Ovary (tissue), 9 donors: ENCODE data around the gene ADGRA1. TPM values are rescaled to one million over a fixed set of nuclear protein-coding genes. Genes with fewer than 3 reads are reported as not detected.

Experiments used
- DNase-seq, 5 donors: peaks; one replicate each; pipeline ENCODE4 v3.0.0-alpha.2; 2019 to 2020
- H3K27ac ChIP-seq, 2 donors: fragments of 200-600 bp; one replicate each; pipeline versions ENCODE4 v1.5.1 to v1.8.0; 2019 to 2022
- H3K27me3 ChIP-seq: fragments of 200-600 bp; one replicate; pipeline ENCODE4 v1.8.0; 2022
- H3K36me3 ChIP-seq: fragments of 200-600 bp; sonication (generic); one replicate; pipeline ENCODE4 v1.5.1; 2019
- H3K4me1 ChIP-seq: one replicate; pipeline ENCODE4 v1.8.1; 2013; ENCODE audit warnings: mild to moderate bottlenecking, moderate library complexity; ENCODE audit not compliant: insufficient read depth
- H3K4me3 ChIP-seq: fragments of 200-600 bp; sonication (generic); one replicate; pipeline ENCODE4 v1.5.1; 2017
- H3K9me3 ChIP-seq, 2 donors: fragments of 200-600 bp in 1 of 2; sonication (generic) in 1 of 2; one replicate each; pipeline versions ENCODE4 v1.5.1 to v1.8.1; 2013 to 2019; ENCODE audit warnings: mild to moderate bottlenecking in 1 of 2, moderate library complexity in 1 of 2
- EP300 ChIP-seq: sonication (generic); formaldehyde crosslinking; IDR thresholded peaks from one replicate; pipeline ENCODE4 v1.6.1; 2017; ENCODE audit warnings: antibody characterized with exemption
- POLR2A ChIP-seq: fragments of 450-650 bp; IDR thresholded peaks from one replicate; pipeline ENCODE4 v1.6.1; 2017; ENCODE audit warnings: antibody characterized with exemption, mild to moderate bottlenecking, moderate library complexity
- WGBS, 3 donors: extraction: QIAGEN DNeasy Blood & Tissue Kit in 1 of 3; methylation state at CpG; one replicate each; pipeline versions ENCODE4 v1.1.5 to v1.1.7; 2013 to 2017; 5-methylcytosine and 5-hydroxymethylcytosine counted together
- intact Hi-C, 4 donors: fragments of 100-400 bp; cut with DNase I; formaldehyde crosslinking; loops; one replicate each; pipeline versions ENCODE4 v1.11.0 to v1.15.1; 2022 to 2023
- polyA plus RNA-seq, 2 donors: library from polyadenylated mRNA; stranded (reverse); fragments of 200-250 nt in 1 of 2; fragments of 350-450 nt in 1 of 2; fragmentation: Illumina TruSeq in 1 of 2; extraction: RNeasy Lipid Tissue Mini Kit (QIAGEN cat#74804) in 1 of 2; gene quantifications; one replicate each; pipeline ENCODE4 v1.2.3, GENCODE V29; 2013 to 2014
- total RNA-seq, 7 donors: library from RNA; depleted of rRNA in 2 of 7; stranded (reverse); fragments of >200 nt in 2 of 7; fragmentation: NEBNext Ultra II Directional in 3 of 7; extraction: Animal tissue kit (Norgen Biotek cat#: 25700) in 3 of 7; gene quantifications; one replicate each; pipeline versions ENCODE4 v1.1.0 to v1.2.4, GENCODE V29; 2016 to 2023
- TF ChIP-seq, protein P1 (sequence below), 3 donors: fragments of 450-650 bp in 2 of 3; fragments of 200-600 bp in 1 of 3; IDR thresholded peaks; one replicate each; pipeline versions ENCODE4 v1.5.1 to v1.8.0; 2016 to 2022; ENCODE audit warnings: antibody characterized with exemption in 3 of 3, mild to moderate bottlenecking in 1 of 3
- donor health status: DM: no; HTN: no; CAD: no; lungs with moderate emphysema.
- donor health status: DM: no; HTN: no; CAD: no.
- donor health status: Bipolar disorder and iron deficiency.
- donor health status: DM: yes; HTN: yes; CAD: no.
- donor health status: DM: no; HTN: no; CAD: no.
- donor health status: DM: yes; HTN: yes; CAD: no.

The ADGRA1 gene
- total and polyA plus RNA-seq, 9 donors = 0.07 to 0.92 (median 0.13) TPM; not detected in 5

DNA sequence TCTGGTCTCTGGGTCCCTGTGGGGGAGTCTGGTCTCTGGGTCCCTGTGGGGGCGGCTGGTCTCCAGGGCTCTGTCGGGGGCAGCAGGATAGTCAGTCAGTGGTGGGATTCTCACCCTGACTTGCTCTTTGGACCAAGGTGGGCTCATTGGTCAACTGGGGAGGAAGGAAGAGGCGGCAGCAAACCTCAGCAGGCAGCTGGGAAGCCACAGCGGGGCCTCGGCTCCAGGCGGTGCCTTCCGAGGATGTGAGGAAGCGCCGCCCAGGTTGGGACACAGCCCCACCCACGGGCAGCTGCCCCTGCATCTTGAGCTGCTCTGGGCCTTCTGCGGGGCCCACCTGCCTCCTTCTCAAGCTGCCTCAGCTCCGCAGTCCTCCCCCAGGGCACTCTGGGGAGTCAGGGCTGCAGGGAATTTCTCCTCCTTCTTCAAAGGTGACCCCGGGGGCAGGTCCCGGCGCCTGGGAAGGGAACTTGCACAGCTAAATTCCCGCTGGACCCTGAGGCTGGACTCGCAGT, 51.9 kb downstream of the ADGRA1 start:
- Histone ChIP-seq H3K36me3 (no peaks in the 10 kb centered on the region), H3K27me3 (no peaks in the 10 kb centered on the region), H3K4me3 (no peak overlapping the region), H3K27ac (no peak overlapping the region), H3K4me1 (no peaks in the 10 kb centered on the region), H3K9me3 (no peaks in the 10 kb centered on the region)
- TF ChIP-seq, protein P1, sequence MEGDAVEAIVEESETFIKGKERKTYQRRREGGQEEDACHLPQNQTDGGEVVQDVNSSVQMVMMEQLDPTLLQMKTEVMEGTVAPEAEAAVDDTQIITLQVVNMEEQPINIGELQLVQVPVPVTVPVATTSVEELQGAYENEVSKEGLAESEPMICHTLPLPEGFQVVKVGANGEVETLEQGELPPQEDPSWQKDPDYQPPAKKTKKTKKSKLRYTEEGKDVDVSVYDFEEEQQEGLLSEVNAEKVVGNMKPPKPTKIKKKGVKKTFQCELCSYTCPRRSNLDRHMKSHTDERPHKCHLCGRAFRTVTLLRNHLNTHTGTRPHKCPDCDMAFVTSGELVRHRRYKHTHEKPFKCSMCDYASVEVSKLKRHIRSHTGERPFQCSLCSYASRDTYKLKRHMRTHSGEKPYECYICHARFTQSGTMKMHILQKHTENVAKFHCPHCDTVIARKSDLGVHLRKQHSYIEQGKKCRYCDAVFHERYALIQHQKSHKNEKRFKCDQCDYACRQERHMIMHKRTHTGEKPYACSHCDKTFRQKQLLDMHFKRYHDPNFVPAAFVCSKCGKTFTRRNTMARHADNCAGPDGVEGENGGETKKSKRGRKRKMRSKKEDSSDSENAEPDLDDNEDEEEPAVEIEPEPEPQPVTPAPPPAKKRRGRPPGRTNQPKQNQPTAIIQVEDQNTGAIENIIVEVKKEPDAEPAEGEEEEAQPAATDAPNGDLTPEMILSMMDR (IDR thresholded peaks at IDR 0.05) = no peak
- TF ChIP-seq EP300 = no peak
- TF ChIP-seq POLR2A = no peak
- 13 to 52% (median 48%) methylated on average over 15 to 17 of the region's 17 CpGs for WGBS, 3 donors
- intact Hi-C loops = loop anchor here in 1 of 4 donors (5.0 kb wide), 1 partner anchor 178 kb away; no protein-coding TSS in a partner anchor
- DNase-seq = peak in 2 of 5 donors; percentile 10 to 16

DNA sequence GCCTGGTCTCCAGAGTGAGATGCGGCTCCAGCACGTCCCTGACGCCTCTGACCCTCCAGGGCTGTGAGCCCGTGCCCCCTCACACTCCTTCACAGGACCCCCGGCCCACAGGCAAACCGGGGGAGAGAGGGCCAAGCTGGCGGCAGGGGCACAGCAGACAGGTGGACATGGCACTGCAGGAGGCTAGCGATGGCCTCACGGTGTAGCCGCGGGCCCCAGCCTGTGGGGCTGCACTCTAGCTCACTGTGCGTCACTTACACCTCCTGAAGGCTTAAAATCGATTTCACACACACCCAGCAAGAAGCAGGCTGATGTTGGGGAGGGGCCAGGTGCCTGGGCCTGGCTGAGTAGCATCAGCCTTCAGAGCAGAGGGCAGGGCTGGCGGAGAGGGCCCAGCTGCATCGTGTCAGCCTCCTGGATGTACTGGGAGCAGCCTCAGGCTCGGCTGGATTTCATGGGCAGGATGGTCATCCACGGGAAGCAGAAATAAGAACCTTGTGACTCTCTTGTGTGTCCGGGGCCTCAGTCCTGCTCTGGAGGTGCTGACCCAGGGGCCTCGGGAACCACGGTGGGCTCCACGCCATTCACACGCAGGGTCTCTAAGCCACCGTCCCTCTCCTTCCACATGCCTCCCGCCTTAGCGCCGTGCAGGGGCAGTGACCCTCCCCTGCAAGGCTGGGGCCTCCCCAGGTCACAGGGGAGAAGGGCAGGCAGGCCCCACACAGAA, 52.9 kb downstream of the ADGRA1 start:
- TF ChIP-seq, protein P1 (IDR thresholded peaks at IDR 0.05) = no peak
- no peak for TF ChIP-seq POLR2A
- Histone ChIP-seq H3K4me1 (no peaks in the 10 kb centered on the region), H3K27ac (no peak overlapping the region), H3K9me3 (no peaks in the 10 kb centered on the region), H3K4me3 (no peak overlapping the region), H3K36me3 (no peaks in the 10 kb centered on the region), H3K27me3 (no peaks in the 10 kb centered on the region)
- DNase-seq = peak in 2 of 5 donors; percentile 10 to 24
- WGBS, 3 donors = 50 to 69% (median 56%) methylated on average over 26 of the region's 26 CpGs
- intact Hi-C loops = loop anchor here in 1 of 4 donors (5.0 kb wide), 1 partner anchor 177 kb away; no protein-coding TSS in a partner anchor

DNA sequence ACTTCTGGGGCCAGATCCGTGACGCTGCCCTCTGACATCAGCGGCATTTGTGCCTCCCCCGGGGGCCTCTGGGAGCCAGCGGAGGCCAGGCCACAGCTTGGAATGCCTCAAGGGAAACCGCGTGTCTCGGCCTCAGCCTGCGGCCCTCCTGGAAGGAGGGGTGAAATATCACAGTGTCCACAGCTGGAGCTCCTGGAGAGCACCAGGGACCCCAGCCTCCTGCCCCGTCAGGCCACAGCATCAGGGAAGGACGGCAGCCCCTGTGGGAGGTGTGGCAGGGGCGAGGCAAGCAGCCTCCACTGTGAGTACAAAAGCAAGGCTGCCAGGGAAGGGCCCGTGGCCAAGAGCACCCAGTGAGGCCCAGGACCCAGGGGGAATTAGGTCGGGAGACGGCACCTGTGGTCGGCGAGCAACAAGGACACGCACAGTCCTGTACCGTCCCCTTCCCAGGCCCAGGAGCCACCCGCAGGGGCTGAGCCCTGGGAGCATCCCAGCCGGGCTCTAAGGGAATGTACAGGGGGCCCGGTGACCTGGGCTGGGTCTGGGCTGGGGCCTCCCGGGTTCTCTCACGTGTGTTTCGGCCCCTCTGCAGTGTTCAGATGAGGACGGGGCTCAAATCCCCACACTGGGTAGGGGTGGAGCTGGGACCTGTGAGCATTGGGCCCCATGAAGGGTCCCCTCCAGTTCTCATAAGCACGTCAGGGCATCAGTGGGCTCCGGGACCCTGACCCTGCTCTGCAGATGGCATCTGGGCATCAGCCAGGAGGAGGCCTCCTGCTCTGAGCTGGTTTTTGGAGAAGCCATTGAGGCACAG, 53.6 kb downstream of the ADGRA1 start:
- peak in 2 of 5 donors; percentile 9 to 29 for DNase-seq
- H3K27me3 ChIP-seq = no peaks in the 10 kb centered on the region

DNA sequence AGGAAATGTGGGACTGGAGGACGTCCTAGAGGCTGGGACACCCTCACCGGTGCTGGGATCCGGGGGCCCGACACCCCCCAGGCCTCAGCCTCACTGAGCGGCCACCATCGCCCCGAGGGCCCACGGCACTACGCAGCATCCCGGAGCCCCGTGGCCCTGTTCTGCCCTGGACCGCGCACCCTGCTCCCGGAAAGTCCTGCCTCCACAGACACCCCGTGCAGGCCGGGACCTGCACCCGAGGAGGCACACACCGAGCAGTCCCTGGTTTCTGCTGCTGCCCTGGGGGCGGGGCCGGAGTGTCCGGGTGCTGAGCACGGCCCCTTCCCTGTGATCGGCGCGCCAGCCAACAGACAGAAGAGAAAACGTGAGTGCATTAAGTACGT, 54.2 kb downstream of the ADGRA1 start:
- TF ChIP-seq, protein P1 (IDR thresholded peaks at IDR 0.05) = no peak
- TF ChIP-seq EP300 (no peak), POLR2A (no peak)
- 81 to 92% (median 86%) methylated on average over 23 to 27 of the region's 27 CpGs for WGBS, 3 donors
- H3K4me3 ChIP-seq = no peak overlapping the region
- no peaks in the 10 kb centered on the region for H3K36me3 ChIP-seq
- intact Hi-C loops = loop anchor here in 1 of 4 donors (5.0 kb wide), 1 partner anchor 175 kb away; no protein-coding TSS in a partner anchor
- no peaks in the 10 kb centered on the region for H3K4me1 ChIP-seq
- no peaks in the 10 kb centered on the region for H3K27me3 ChIP-seq
- no peak overlapping the region for H3K27ac ChIP-seq
- H3K9me3 ChIP-seq = no peaks in the 10 kb centered on the region
- peak in 2 of 5 donors; percentile 7 to 30 for DNase-seq

More for the DNA sequence above, 53.6 kb downstream of the ADGRA1 start:
- Histone ChIP-seq H3K9me3 (no peaks in the 10 kb centered on the region), H3K27ac (no peak overlapping the region), H3K4me1 (no peaks in the 10 kb centered on the region), H3K36me3 (no peaks in the 10 kb centered on the region), H3K4me3 (no peak overlapping the region)
- TF ChIP-seq, protein P1 (IDR thresholded peaks at IDR 0.05) = no peak
- TF ChIP-seq EP300 (no peak), POLR2A (no peak)
- intact Hi-C loops = loop anchor here in 1 of 4 donors (5.0 kb wide), 1 partner anchor 176 kb away; no protein-coding TSS in a partner anchor
- WGBS, 3 donors = 55 to 71% (median 64%) methylated on average over 17 to 28 of the region's 28 CpGs
